K562 (cell line): ENCODE measurements around the gene RPL7A. TPM values are rescaled to one million over a fixed set of nuclear protein-coding genes. Genes with fewer than 3 reads are reported as not detected.

Experiments
- ATAC-seq: fragments of 200-7000 bp; cut with Tn5 transposase; 3 replicates; pipeline ENCODE4 v1.9.1; 2020; ENCODE audit warnings: moderate library complexity
- BruUV-seq: library from RNA; stranded (reverse); fragments of 400-500 nt; replicated peaks from 2 replicates; lab custom pipeline; 2021; lab: Mats Ljungman, UMichigan
- CTCF ChIA-PET: fragments of 300-600 bp; formaldehyde crosslinking; extraction: SDS; loops from one replicate; lab custom pipeline; 2021; ENCODE audit warnings: low intra/inter-chr PET ratio; lab: Yijun Ruan, JAX
- POLR2A ChIA-PET: fragments of 300-600, 350-650 bp; sonication (Branson Sonifier 250); formaldehyde crosslinking; extraction: SDS; loops from one replicate; lab custom pipeline; 2021; ENCODE audit warnings: antibody characterized with exemption, inconsistent platforms; lab: Yijun Ruan, JAX
- DNase-seq, 4 experiments: peaks; one replicate each; pipeline versions ENCODE4 v3.0.0 to v3.0.0-alpha.2; 2011 to 2018; ENCODE audit warnings: low spot score in 3 of 4, mixed read lengths in 3 of 4; ENCODE audit errors: extremely low read depth in 1 of 4
- FAIRE-seq: peaks from 2 replicates; lab custom pipeline; 2011; peaks lifted over from hg19 to GRCh38; lab: Jason Lieb, UNC
- H2AFZ ChIP-seq: 2 replicates; pipeline ENCODE4 v1.6.0; 2011; ENCODE audit warnings: low read depth, low read length, control low read depth, inconsistent platforms
- H3K27ac ChIP-seq: fragments of 200-600 bp; 3 replicates; pipeline ENCODE4 v1.8.0; 2011; ENCODE audit warnings: low read depth, mild to moderate bottlenecking, control low read depth, inconsistent platforms, low read length, moderate library complexity, mixed read lengths; ENCODE audit errors: extremely low read depth
- H3K27me3 ChIP-seq, 2 experiments: fragments of 300-600 bp in 1 of 2; 2 replicates in 1 of 2; 3 replicates in 1 of 2; pipeline versions ENCODE4 v1.6.0 to v1.8.0; 2011; ENCODE audit warnings: inconsistent platforms in 2 of 2, low read length in 2 of 2, mild to moderate bottlenecking in 1 of 2, mixed read lengths in 1 of 2, moderate library complexity in 1 of 2; ENCODE audit not compliant: control insufficient read depth in 2 of 2, insufficient read depth in 2 of 2
- H3K36me3 ChIP-seq: fragments of 300-600 bp; 3 replicates; pipeline ENCODE4 v1.8.0; 2011; ENCODE audit warnings: mild to moderate bottlenecking, low read length, inconsistent platforms; ENCODE audit not compliant: control insufficient read depth, insufficient read depth
- H3K4me1 ChIP-seq, 2 experiments: fragments of 200-600 bp in 1 of 2; replicated peaks in 1 of 2; 2 replicates in 1 of 2; 3 replicates in 1 of 2; pipeline versions ENCODE4 v1.5.1 to v1.8.0; 2011; ENCODE audit warnings: inconsistent platforms in 2 of 2, low read length in 2 of 2, mild to moderate bottlenecking in 1 of 2, mixed read lengths in 1 of 2, moderate library complexity in 1 of 2; ENCODE audit not compliant: control insufficient read depth in 2 of 2, insufficient read depth in 2 of 2
- H3K4me2 ChIP-seq: 2 replicates; pipeline ENCODE4 v1.6.1; 2011; ENCODE audit warnings: low read length, control low read depth, inconsistent platforms, mixed read lengths; ENCODE audit not compliant: insufficient read depth
- H3K4me3 ChIP-seq: fragments of 200-600 bp; sonication (generic), shearing (Covaris generic); 2 replicates; pipeline ENCODE4 v1.5.1; 2016; ENCODE audit warnings: control low read depth, inconsistent platforms
- H3K79me2 ChIP-seq: fragments of 200-600 bp; 3 replicates; pipeline ENCODE4 v1.8.0; 2011; ENCODE audit warnings: low read length, inconsistent platforms; ENCODE audit not compliant: control insufficient read depth, insufficient read depth
- H3K9ac ChIP-seq, 2 experiments: 2 replicates each; pipeline versions ENCODE4 v1.6.0 to v1.6.1; 2011; ENCODE audit warnings: low read depth in 2 of 2, low read length in 2 of 2, control low read depth in 1 of 2, inconsistent platforms in 1 of 2, mild to moderate bottlenecking in 1 of 2, mixed read lengths in 1 of 2; ENCODE audit not compliant: insufficient read depth in 1 of 2
- H3K9me1 ChIP-seq: one replicate; pipeline ENCODE4 v1.6.0; 2011; ENCODE audit warnings: inconsistent platforms, mild to moderate bottlenecking, low read length, moderate library complexity; ENCODE audit not compliant: control insufficient read depth, insufficient read depth
- H3K9me3 ChIP-seq: replicated peaks from 2 replicates; pipeline ENCODE4 v1.5.1; 2011; ENCODE audit warnings: low read depth, low read length, inconsistent platforms; ENCODE audit not compliant: control insufficient read depth, insufficient read depth
- H4K20me1 ChIP-seq: replicated peaks from 2 replicates; pipeline ENCODE4 v1.6.1; 2011; ENCODE audit warnings: low read length, inconsistent platforms, mixed read lengths; ENCODE audit not compliant: control insufficient read depth, insufficient read depth
- THAP12 ChIP-seq: fragments of 250-450 bp; sonication (Bioruptor Pico); IDR thresholded peaks from 2 replicates; pipeline ENCODE4 v1.9.0; 2021; ENCODE audit warnings: mild to moderate bottlenecking, inconsistent platforms
- WGBS: fragments of 100-300 bp; shearing (Covaris generic); methylation state at CpG from one replicate; pipeline ENCODE4 v1.1.6; 2016; ENCODE audit warnings: low coverage, mixed read lengths; ENCODE audit not compliant: insufficient coverage; ENCODE audit errors: missing lambda C conversion rate; 5-methylcytosine and 5-hydroxymethylcytosine counted together
- in situ Hi-C: fragments of 300-500 bp; cut with MboI; formaldehyde crosslinking; loops from 4 replicates; pipeline ENCODE4 v1.15.0; 2018; ENCODE audit warnings: inconsistent platforms, mixed read lengths
- intact Hi-C: fragments of 100-400 bp; cut with micrococcal nuclease; formaldehyde crosslinking; loops from 2 replicates; pipeline ENCODE4 v1.14.2; 2022
- polyA plus RNA-seq, 8 experiments: library from polyadenylated mRNA; depleted of rRNA in 4 of 8; stranded (reverse) in 5 of 8; unstranded in 3 of 8; fragments of >200 nt; fragmentation: Nextera tagmentation in 2 of 8; fragmentation: Illumina TruSeq in 1 of 8; extraction: Ambion mirVana in 2 of 8; extraction: Trizol in 1 of 8; gene quantifications; 2 replicates each; pipeline versions ENCODE4 v1.2.1 to v1.2.3, GENCODE V29; 2011 to 2014; ENCODE audit warnings: inconsistent platforms in 1 of 8, missing spikeins in 1 of 8
- total RNA-seq, 7 experiments: library from RNA; depleted of rRNA in 6 of 7; stranded (reverse); fragments of >200 nt in 6 of 7; fragmentation: Illumina TruSeq in 2 of 7; extraction: Trizol in 2 of 7; gene quantifications; 2 replicates each; pipeline versions ENCODE4 v1.2.1 to v1.2.3, GENCODE V29; 2011 to 2021; ENCODE audit warnings: low replicate concordance in 1 of 7
- TF ChIP-seq, protein P1 (sequence below): fragments of 250-450 bp; sonication (Bioruptor Pico); IDR thresholded peaks from 2 replicates; pipeline ENCODE4 v1.5.0; 2021; ENCODE audit warnings: mild to moderate bottlenecking, borderline replicate concordance

Gene RPL7A
- total and polyA plus RNA-seq, 9 of the 15 experiments (the other 6 are each of a cell fraction or from before 2014, with no cell fraction given), result 1,935 to 3,760 (median 2,652) TPM

GRCh38 chr9:133389562-133389961, 41.5 kb downstream of the RPL7A start:
- H4K20me1 ChIP-seq, result peaks cover 2% of the 10 kb centered on the region; the same call in 1 of the 2 replicates
- no peaks in the 10 kb centered on the region for H3K79me2 ChIP-seq
- H3K4me2 ChIP-seq, result no peak overlapping the region
- intact Hi-C loops, result no loop called here
- FAIRE-seq (no peak), ATAC-seq (no peak), DNase-seq (no peak)
- H3K9ac ChIP-seq, result no peak overlapping the region
- CTCF ChIA-PET, result no interaction called here
- no peak overlapping the region for H2AFZ ChIP-seq
- BruUV-seq, result no TSS peak
- in situ Hi-C loops, result no loop called here
- H3K27me3 ChIP-seq, result peaks cover 31 to 64% of the 10 kb centered on the region in 2 experiments; a peak in 4 of 5 replicates
- H3K4me3 ChIP-seq, result no peak overlapping the region
- 6% methylated on average over 10 of the region's 13 CpGs for WGBS
- POLR2A ChIA-PET, result interaction anchor here (1.3 kb wide), 1 partner anchor 13 kb away, joined by 3 read pairs; no protein-coding TSS in a partner anchor
- no peaks in the 10 kb centered on the region for H3K9me3 ChIP-seq
- no peaks in the 10 kb centered on the region for H3K9me1 ChIP-seq
- peaks cover 0 to 17% of the 10 kb centered on the region in 2 experiments; a peak in 2 of 5 replicates for H3K4me1 ChIP-seq
- H3K36me3 ChIP-seq, result no peaks in the 10 kb centered on the region
- TF ChIP-seq, protein P1, sequence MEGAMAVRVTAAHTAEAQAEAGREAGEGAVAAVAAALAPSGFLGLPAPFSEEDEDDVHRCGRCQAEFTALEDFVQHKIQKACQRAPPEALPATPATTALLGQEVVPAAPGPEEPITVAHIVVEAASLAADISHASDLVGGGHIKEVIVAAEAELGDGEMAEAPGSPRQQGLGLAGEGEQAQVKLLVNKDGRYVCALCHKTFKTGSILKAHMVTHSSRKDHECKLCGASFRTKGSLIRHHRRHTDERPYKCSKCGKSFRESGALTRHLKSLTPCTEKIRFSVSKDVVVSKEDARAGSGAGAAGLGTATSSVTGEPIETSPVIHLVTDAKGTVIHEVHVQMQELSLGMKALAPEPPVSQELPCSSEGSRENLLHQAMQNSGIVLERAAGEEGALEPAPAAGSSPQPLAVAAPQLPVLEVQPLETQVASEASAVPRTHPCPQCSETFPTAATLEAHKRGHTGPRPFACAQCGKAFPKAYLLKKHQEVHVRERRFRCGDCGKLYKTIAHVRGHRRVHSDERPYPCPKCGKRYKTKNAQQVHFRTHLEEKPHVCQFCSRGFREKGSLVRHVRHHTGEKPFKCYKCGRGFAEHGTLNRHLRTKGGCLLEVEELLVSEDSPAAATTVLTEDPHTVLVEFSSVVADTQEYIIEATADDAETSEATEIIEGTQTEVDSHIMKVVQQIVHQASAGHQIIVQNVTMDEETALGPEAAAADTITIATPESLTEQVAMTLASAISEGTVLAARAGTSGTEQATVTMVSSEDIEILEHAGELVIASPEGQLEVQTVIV, result no peak
- no peak overlapping the region for H3K27ac ChIP-seq

DNA sequence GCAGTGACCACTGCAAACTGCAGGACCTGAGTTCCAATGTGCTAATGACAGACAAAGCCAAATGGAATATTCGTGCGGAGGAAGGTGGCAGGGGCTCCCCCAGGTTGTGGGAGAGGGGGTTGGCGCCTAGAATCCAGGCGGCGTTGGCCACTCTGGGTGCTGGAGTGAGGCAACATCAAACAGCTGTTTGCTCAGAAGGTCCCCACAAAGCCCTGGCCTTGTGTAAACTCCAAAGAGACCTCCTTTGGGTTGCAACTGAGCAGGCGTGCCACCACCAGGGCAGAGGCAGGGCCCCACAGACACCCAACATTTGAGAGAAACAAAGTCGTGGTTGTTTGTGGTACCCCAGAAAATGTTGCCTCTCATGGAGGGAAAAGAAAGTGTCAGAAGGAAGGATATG, 42.7 kb downstream of the RPL7A start:
- Histone ChIP-seq H3K4me2 (no peak overlapping the region), H3K9me1 (peaks cover 2% of the 10 kb centered on the region), H3K9ac (no peak overlapping the region), H3K36me3 (no peaks in the 10 kb centered on the region), H3K9me3 (no peaks in the 10 kb centered on the region), H3K27me3 (peaks cover 41 to 69% of the 10 kb centered on the region in 2 experiments; a peak in 4 of 5 replicates), H3K27ac (no peak overlapping the region), H4K20me1 (peaks cover 3% of the 10 kb centered on the region; the same call in 1 of the 2 replicates), H3K79me2 (no peaks in the 10 kb centered on the region), H3K4me1 (peaks cover 0 to 11% of the 10 kb centered on the region in 2 experiments; a peak in 2 of 5 replicates), H2AFZ (no peak overlapping the region), H3K4me3 (no peak overlapping the region)
- ChIA-PET POLR2A (no interaction called here), CTCF (no interaction called here)
- no TSS peak for BruUV-seq
- no peak for DNase-seq
- no peak for ATAC-seq
- in situ Hi-C loops, result no loop called here
- intact Hi-C loops, result no loop called here
- no peak for FAIRE-seq
- 7% methylated on average over 6 of the region's 7 CpGs for WGBS
- TF ChIP-seq THAP12 (CRISPR knock-in tag), result no peak
